Measurements from ENCODE around the gene CACNA1G. TPM values are rescaled to one million over a fixed set of nuclear protein-coding genes. Genes with fewer than 3 reads are reported as not detected.

CACNA1G gene
- 0.39 and 0.73 TPM in 2 replicates for total RNA-seq

DNA sequence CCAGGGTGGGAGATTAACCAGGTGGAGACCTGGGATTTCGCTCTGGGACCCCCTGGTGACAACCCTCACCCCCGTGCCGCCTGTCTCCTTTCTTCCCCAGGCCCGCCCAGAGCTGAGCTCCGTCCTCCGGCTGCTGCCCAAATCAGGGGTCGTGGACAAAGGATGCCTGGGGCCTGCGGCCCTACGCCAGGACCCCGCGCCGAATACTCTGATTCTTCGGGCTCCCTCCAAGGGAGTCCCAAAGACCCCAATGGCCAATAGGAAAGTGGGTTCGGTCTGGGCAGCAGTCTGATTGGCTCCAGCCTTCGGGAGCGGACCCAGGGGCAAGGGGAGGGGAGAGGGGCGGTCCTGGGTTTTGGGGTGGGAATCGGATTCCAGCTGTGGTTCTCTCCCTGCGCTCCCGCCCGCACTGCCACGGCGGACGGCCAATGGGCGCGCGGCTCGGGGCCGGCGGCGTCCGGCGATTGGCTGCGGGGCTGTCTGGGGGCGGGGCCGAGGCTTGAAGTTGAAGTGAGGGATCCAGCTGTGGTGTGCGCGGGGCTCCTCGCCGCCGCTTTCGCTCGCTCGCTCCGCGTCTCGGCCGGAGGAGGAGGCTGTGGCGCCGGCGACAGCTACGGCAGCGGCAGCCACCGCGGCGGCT is at the start of gene CACNA1G:
TSS of gene CACNA1G (plus strand) at position 531 of the 640 bp plus-strand sequence. CDS start 745 bp downstream, outside the sequence.

DNA sequence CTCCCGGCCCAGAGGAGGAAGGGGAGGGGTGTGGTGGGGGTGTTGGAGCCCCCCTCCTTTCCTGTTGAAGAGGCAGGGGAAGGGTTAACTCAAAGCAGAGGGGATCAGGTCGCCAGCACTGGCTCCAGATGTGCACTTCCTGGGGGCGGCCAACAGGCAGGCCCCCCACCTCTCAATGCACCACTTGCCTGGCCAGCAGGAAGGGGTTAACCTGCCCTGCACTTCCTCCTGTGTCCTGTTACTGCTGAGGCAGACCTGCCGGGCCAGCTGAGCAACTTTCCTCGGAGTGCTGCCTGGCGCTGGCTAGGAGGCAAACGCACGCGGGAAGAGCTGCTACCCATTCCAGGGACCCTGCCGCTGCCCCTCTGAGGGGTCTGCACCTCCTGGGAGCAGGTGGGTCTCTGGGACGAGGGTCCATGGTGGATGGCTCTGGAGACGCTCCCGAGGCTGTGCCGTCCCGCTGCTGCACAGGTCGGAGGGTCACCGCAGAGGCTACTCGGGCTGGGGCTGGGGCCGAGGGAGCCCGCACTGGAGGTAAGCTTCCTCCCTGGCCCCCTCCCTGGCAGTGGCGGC is 28.0 kb upstream of the CACNA1G start, which contains the start of gene EPN3:
TSS of gene EPN3 (plus strand) at position 284 of the 573 bp plus-strand sequence. CDS start 3,822 bp downstream, outside the sequence.

DNA sequence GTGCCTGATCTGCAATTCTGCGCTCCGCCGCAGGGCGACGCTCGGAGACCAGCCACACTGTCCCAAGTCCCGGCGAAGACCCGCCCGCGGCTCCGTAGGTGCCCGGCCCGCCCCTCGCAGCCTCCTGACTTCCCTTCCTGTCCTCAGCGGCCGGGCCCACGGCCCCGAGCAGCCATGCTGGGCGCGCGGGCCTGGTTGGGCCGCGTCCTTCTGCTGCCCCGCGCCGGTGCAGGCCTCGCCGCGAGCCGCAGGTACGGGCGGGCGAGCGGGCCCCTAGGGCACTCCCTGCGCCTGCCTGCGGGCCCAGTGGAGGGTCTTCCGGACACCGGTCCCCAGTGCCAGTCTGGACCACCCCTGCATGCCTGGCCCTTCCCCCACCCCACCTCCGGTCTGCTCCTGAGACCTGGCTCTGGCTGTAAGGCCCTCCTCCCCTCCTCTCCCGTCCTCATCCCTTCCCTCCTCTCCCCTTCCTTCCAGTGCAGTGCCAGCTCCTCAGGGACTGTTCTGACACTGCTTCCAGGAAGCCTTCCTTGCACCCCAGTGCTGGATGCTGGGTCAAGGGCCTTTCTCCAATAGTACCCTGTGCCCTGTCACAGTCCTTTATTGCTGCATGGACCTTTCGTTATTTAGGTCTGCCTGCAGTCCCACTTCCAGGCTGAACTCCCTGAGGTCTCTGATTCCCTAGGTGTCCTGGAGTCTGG is 13.3 kb upstream of the CACNA1G start, which contains the start of gene SPATA20:
TSS of gene SPATA20 (plus strand) at position 140 of the 701 bp plus-strand sequence. CDS start at position 175, 35 bp downstream.

DNA sequence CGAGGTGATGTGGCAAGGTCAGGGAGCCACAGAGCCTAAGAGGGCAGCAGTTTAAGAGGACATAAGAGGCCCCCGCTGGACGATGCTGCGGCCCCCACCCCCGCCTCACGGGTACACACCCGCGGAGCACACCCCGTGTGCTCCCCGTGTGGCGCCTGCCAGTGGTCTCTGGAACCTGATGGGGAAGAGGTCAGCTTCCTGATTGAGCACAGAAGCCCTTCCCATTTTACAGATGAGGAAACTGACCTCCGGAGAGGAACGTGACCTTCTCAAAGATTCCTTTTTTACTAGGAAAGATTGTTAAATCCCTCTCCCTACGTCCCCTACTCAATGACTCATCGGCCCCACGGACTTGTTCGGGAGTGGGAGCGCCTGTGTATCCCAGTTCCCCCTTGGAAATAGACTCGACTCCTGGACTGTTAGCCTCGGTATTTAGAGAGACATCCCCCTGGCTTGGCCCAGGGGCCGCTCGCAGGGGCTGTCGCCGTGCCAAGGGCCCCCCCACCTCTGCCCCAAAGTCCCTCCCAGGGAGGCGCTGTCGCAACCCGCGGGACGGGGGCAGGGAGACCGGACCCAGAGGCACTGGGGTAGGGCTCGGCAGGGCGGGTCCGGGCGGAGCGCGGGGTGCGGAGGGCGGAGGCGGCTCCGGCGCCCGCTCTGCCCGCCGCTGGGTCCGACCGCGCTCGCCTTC is 73.9 kb downstream of the CACNA1G start, which contains the start of gene ABCC3:
TSS of gene ABCC3 (plus strand) at position 658 of the 691 bp plus-strand sequence. CDS start 56 bp downstream, outside the sequence.

Other genes with a start within 250 kb of the CACNA1G start
- gene XYLT2, start 214.6 kb upstream of the CACNA1G start, total RNA-seq, result 36.7 and 46.1 TPM in 2 replicates
- 46.1 and 60.3 TPM in 2 replicates for gene MRPL27, start 187.5 kb upstream of the CACNA1G start, total RNA-seq
- gene EME1, start 187.5 kb upstream of the CACNA1G start, total RNA-seq, result 9.4 and 10.3 TPM in 2 replicates
- gene LRRC59, start 163.2 kb upstream of the CACNA1G start, total RNA-seq, result 172 and 222 TPM in 2 replicates
- 10.0 and 15.4 TPM in 2 replicates for gene ACSF2, start 134.5 kb upstream of the CACNA1G start, total RNA-seq
- gene CHAD, start 91.8 kb upstream of the CACNA1G start, total RNA-seq, result not detected in 2 replicates
- 25.0 and 34.2 TPM in 2 replicates for gene RSAD1, start 81.9 kb upstream of the CACNA1G start, total RNA-seq
- 0.98 and 1.1 TPM in 2 replicates for gene MYCBPAP, start 52.3 kb upstream of the CACNA1G start, total RNA-seq
- under 0.01 TPM in 1 of 2 replicates, not detected in the other for gene EPN3, start 28.0 kb upstream of the CACNA1G start, total RNA-seq
- gene SPATA20, start 13.5 kb upstream of the CACNA1G start, total RNA-seq, result 79.0 and 79.7 TPM in 2 replicates
- 40.8 and 43.0 TPM in 2 replicates for gene ABCC3, start 74.2 kb downstream of the CACNA1G start, total RNA-seq
- 35.6 and 55.3 TPM in 2 replicates for gene ANKRD40, start 147.2 kb downstream of the CACNA1G start, total RNA-seq
- 24.6 and 26.6 TPM in 2 replicates for gene LUC7L3, start 158.9 kb downstream of the CACNA1G start, total RNA-seq
- gene ANKRD40CL, start 206.8 kb downstream of the CACNA1G start, total RNA-seq, result not detected in 2 replicates

Data from subcutaneous preadipocyte (primary cell).